Tibial artery (tissue), 4 donors: Measurements from ENCODE around the gene NEDD9.
A peak's percentile ranks its signal among the peaks of the same experiment; 100 is the strongest.

Source experiments
- DNase-seq, 2 donors: peaks; one replicate each; pipeline ENCODE4 v3.0.0-alpha.2; 2019
- H3K27ac ChIP-seq, 2 donors: fragments of 200-600 bp; sonication (generic) in 1 of 2; 1 replicate in 1 of 2; 2 replicates in 1 of 2; pipeline ENCODE4 v1.5.1; 2018 to 2019; ENCODE audit warnings: mild to moderate bottlenecking in 1 of 2
- H3K27me3 ChIP-seq, 2 donors: fragments of 200-600 bp; sonication (generic) in 1 of 2; one replicate each; pipeline versions ENCODE4 v1.5.1 to v1.6.0; 2016 to 2019
- H3K36me3 ChIP-seq, 3 donors: fragments of 200-600 bp; sonication (generic) in 2 of 3; one replicate each; pipeline ENCODE4 v1.5.1; 2016 to 2019; ENCODE audit warnings: mild to moderate bottlenecking in 2 of 3
- H3K4me1 ChIP-seq, 4 donors: fragments of 200-600 bp; sonication (generic) in 2 of 4; 1 replicate in 3 of 4; 2 replicates in 1 of 4; pipeline ENCODE4 v1.5.1; 2016 to 2019
- H3K4me3 ChIP-seq, 2 donors: fragments of 200-600 bp; sonication (generic) in 1 of 2; 1 replicate in 1 of 2; 2 replicates in 1 of 2; pipeline ENCODE4 v1.5.1; 2018 to 2019; ENCODE audit warnings: mild to moderate bottlenecking in 2 of 2
- H3K9me3 ChIP-seq, 3 donors: fragments of 200-600 bp; sonication (generic) in 1 of 3; one replicate each; pipeline ENCODE4 v1.5.1; 2016 to 2019
- CTCF ChIP-seq, 2 experiments: fragments of 200-600 bp in 1 of 2; fragments of 450-650 bp in 1 of 2; IDR thresholded peaks; one replicate each; pipeline ENCODE4 v1.5.1; 2017 to 2019; ENCODE audit warnings: antibody characterized with exemption in 2 of 2, mild to moderate bottlenecking in 1 of 2, moderate library complexity in 1 of 2
- intact Hi-C: fragments of 100-400 bp; cut with DNase I; formaldehyde crosslinking; loops from one replicate; pipeline ENCODE4 v1.15.0; 2023; ENCODE audit warnings: low total_unique reads

NEDD9 gene

DNA sequence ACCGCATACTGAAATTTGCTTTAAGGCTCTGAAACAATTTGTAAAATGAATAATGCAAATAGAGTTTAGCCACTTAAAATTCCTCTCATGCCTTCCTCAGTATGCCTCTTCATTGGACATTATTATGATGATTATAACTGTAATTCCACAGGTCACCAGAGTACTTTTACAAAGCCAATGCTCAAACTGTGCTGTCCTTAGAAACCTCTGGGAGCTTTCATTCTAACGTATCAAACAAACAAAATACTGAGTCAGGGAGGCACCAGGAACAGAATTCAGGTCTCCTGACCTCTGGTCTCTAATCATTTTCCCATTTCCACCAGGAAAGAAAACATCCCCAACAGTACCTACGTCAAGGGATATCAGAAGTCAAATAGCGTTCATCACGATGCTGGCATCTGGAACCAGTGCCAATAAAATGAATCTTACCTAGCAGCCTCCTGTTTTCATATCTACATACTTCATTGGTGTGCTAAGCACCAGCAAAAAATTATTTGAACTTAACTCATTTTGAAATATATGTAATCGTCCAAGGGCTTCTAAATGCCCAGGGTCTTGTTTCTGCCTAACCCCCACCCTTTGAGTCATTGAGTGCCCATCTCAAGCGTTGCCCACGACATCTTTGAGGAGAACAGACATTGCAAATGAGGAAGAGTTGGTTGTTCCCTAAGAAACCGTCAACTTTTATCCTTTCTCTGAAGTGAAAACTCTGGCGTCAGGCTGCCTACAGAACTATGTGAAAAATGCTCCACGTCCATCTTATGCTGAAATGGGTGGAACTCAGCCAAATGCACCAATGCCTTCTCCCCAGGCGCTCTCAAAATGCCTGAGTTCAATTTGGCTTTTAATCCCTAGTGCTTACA, 37.9 kb downstream of the NEDD9 start:
- intact Hi-C loops: no loop called here
- peaks cover 6 to 57% (median 44%) of the 10 kb centered on the region in 4 donors for H3K4me1 ChIP-seq
- no peak for DNase-seq
- TF ChIP-seq CTCF (IDR thresholded peaks at IDR 0.05): no peak
- H3K9me3 ChIP-seq: no peaks in the 10 kb centered on the region
- peaks cover 38 to 61% (median 40%) of the 10 kb centered on the region in 3 donors for H3K36me3 ChIP-seq
- H3K27me3 ChIP-seq: no peaks in the 10 kb centered on the region
- peak overlapping the region; percentile 60 to 65 for H3K27ac ChIP-seq
- H3K4me3 ChIP-seq: peak overlapping the region; percentile 14 to 37

- intact Hi-C loops: no loop called here
- Histone ChIP-seq H3K4me1 (peaks cover 6 to 47% (median 40%) of the 10 kb centered on the region in 4 donors), H3K9me3 (no peaks in the 10 kb centered on the region), H3K36me3 (peaks cover 47 to 65% (median 49%) of the 10 kb centered on the region in 3 donors), H3K4me3 (no peak overlapping the region), H3K27ac (peak overlapping the region in 1 of 2 donors; percentile 65), H3K27me3 (no peaks in the 10 kb centered on the region)
- TF ChIP-seq CTCF (IDR thresholded peaks at IDR 0.05): no peak
- no peak for DNase-seq
Measured at GRCh38 chr6:11193434-11193833, 39.0 kb downstream of the NEDD9 start.

DNA sequence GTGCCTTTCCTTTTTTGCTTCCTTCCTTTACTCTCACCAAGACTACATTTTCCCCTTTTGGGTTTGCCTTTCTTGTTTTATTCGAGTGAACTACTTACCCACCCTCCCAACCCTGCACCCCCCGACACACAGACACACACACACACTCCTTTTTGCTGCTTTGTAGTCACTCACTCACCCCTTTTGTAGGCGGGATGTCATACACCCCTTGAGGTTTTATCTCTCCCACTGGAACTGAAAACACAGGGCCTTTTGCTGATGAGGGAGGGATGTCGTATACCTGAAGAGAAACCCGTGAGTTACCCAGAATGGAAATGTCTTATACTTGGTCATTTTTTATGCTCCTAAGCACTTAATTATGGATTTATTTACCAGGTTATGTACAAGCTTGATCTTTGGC, 40.3 kb downstream of the NEDD9 start:
- peaks cover 60 to 69% (median 62%) of the 10 kb centered on the region in 3 donors for H3K36me3 ChIP-seq
- no peak for DNase-seq
- intact Hi-C loops: no loop called here

GRCh38 chr6:11190625-11191245, 41.7 kb downstream of the NEDD9 start:
- no peak overlapping the region for H3K4me3 ChIP-seq
- no peak for DNase-seq
- no peak overlapping the region for H3K27ac ChIP-seq
- no peak for TF ChIP-seq CTCF (IDR thresholded peaks at IDR 0.05)
- H3K4me1 ChIP-seq: peaks cover 6 to 20% (median 14%) of the 10 kb centered on the region in 4 donors
- no peaks in the 10 kb centered on the region for H3K9me3 ChIP-seq
- intact Hi-C loops: no loop called here
- H3K36me3 ChIP-seq: peaks cover 73 to 83% (median 76%) of the 10 kb centered on the region in 3 donors
- no peaks in the 10 kb centered on the region for H3K27me3 ChIP-seq

More for the DNA sequence above, 40.3 kb downstream of the NEDD9 start:
- no peak overlapping the region for H3K4me3 ChIP-seq
- peaks cover 6 to 35% (median 28%) of the 10 kb centered on the region in 4 donors for H3K4me1 ChIP-seq
- no peaks in the 10 kb centered on the region for H3K9me3 ChIP-seq
- H3K27me3 ChIP-seq: no peaks in the 10 kb centered on the region
- no peak overlapping the region for H3K27ac ChIP-seq
- TF ChIP-seq CTCF (IDR thresholded peaks at IDR 0.05): no peak

- peaks cover 80 to 90% (median 83%) of the 10 kb centered on the region in 3 donors for H3K36me3 ChIP-seq
- intact Hi-C loops: no loop called here
- TF ChIP-seq CTCF (IDR thresholded peaks at IDR 0.05): no peak
- no peaks in the 10 kb centered on the region for H3K27me3 ChIP-seq
- no peak overlapping the region for H3K4me3 ChIP-seq
- no peaks in the 10 kb centered on the region for H3K9me3 ChIP-seq
- DNase-seq: no peak
- H3K4me1 ChIP-seq: peaks cover 0 to 14% (median 8%) of the 10 kb centered on the region in 4 donors
- H3K27ac ChIP-seq: no peak overlapping the region
Measured at GRCh38 chr6:11189865-11190624, 42.4 kb downstream of the NEDD9 start.
